Measurements from ENCODE around the gene PTH1R. TPM values are rescaled to one million over a fixed set of nuclear protein-coding genes. Genes with fewer than 3 reads are reported as not detected.

Gene PTH1R
- total RNA-seq, 2 experiments from 2014 or later, result not detected

GRCh38 chr3:46931631-46932331, 54.3 kb downstream of the PTH1R start:
- ChIA-PET POLR2A (no interaction called here), CTCF (interaction anchor here (1.0 kb wide), 1 partner anchor 66 kb away, joined by 3 read pairs; no protein-coding TSS in a partner anchor)

- ChIA-PET POLR2A (interaction anchor here (0.6 kb wide), 1 partner anchor 1996 kb away, joined by 3 read pairs; no protein-coding TSS in a partner anchor), CTCF (interaction anchor here (0.9 to 3.0 kb wide), 3 partner anchors 9 to 67 kb away, joined by 3 to 13 read pairs (median 9); no protein-coding TSS in a partner anchor)
Observed at GRCh38 chr3:46932455-46933225, 55.1 kb downstream of the PTH1R start.

- POLR2A ChIA-PET, result interaction anchor here (0.6 kb wide), 1 partner anchor 1995 kb away, joined by 3 read pairs; no protein-coding TSS in a partner anchor
- CTCF ChIA-PET, result interaction anchor here (0.9 to 3.0 kb wide), 3 partner anchors 10 to 66 kb away, joined by 3 to 13 read pairs (median 9); no protein-coding TSS in a partner anchor
Observed at GRCh38 chr3:46933261-46933660, 55.7 kb downstream of the PTH1R start.

- ChIA-PET POLR2A (no interaction called here), CTCF (interaction anchor here (1.3 to 3.0 kb wide), 2 partner anchors 11 to 65 kb away, joined by 9 to 13 read pairs; no protein-coding TSS in a partner anchor)
Observed at GRCh38 chr3:46934072-46934471, 56.6 kb downstream of the PTH1R start.

- POLR2A ChIA-PET, result no interaction called here
- CTCF ChIA-PET, result interaction anchor here (3.0 kb wide), 1 partner anchor 11 kb away, joined by 13 read pairs; no protein-coding TSS in a partner anchor
Observed at GRCh38 chr3:46934498-46935167, 57.1 kb downstream of the PTH1R start.

- POLR2A ChIA-PET, result no interaction called here
- CTCF ChIA-PET, result interaction anchor here (3.0 kb wide), 1 partner anchor 12 kb away, joined by 13 read pairs; no protein-coding TSS in a partner anchor
Observed at GRCh38 chr3:46935168-46935858, 57.8 kb downstream of the PTH1R start.

GRCh38 chr3:46935989-46936558, 58.6 kb downstream of the PTH1R start:
- CTCF ChIA-PET, result no interaction called here

GRCh38 chr3:46936733-46937250, 59.3 kb downstream of the PTH1R start:
- ChIA-PET CTCF (no interaction called here), POLR2A (no interaction called here)

More at GRCh38 chr3:46935989-46936558, 58.6 kb downstream of the PTH1R start:
- POLR2A ChIA-PET, result no interaction called here

GRCh38 chr3:46938118-46938517, 60.6 kb downstream of the PTH1R start:
- ChIA-PET CTCF (interaction anchor here (1.0 to 1.4 kb wide), 2 partner anchors 9 to 10 kb away, joined by 3 read pairs; no protein-coding TSS in a partner anchor), POLR2A (interaction anchor here (0.7 kb wide), 1 partner anchor 10 kb away, joined by 4 read pairs; no protein-coding TSS in a partner anchor)

GRCh38 chr3:46939578-46940445, 62.3 kb downstream of the PTH1R start:
- ChIA-PET CTCF (interaction anchor here (1.0 kb wide), 1 partner anchor 10 kb away, joined by 4 read pairs; no protein-coding TSS in a partner anchor), POLR2A (no interaction called here)

GRCh38 chr3:46942076-46942475, 64.6 kb downstream of the PTH1R start:
- POLR2A ChIA-PET, result no interaction called here

GRCh38 chr3:46942481-46943236, 65.1 kb downstream of the PTH1R start:
- ChIA-PET POLR2A (no interaction called here), CTCF (no interaction called here)

More at GRCh38 chr3:46942076-46942475, 64.6 kb downstream of the PTH1R start:
- CTCF ChIA-PET, result no interaction called here

GRCh38 chr3:46943237-46944187, 66.0 kb downstream of the PTH1R start:
- CTCF ChIA-PET, result no interaction called here
- POLR2A ChIA-PET, result interaction anchor here (0.6 kb wide), 1 partner anchor 32 kb away, joined by 11 read pairs; no protein-coding TSS in a partner anchor

- POLR2A ChIA-PET, result interaction anchor here (0.6 kb wide), 1 partner anchor 32 kb away, joined by 11 read pairs; no protein-coding TSS in a partner anchor
- CTCF ChIA-PET, result no interaction called here
Observed at GRCh38 chr3:46944191-46944590, 66.7 kb downstream of the PTH1R start.

GRCh38 chr3:46946416-46946815, 68.9 kb downstream of the PTH1R start:
- ChIA-PET POLR2A (no interaction called here), CTCF (interaction anchor here (1.5 to 2.1 kb wide), 2 partner anchors 11 to 12 kb away, joined by 3 to 7 read pairs; no protein-coding TSS in a partner anchor)
